ENCODE results near the gene HOXC9.

HOXC9 gene

GRCh38 chr12:54015018-54015931 lies 15.3 kb downstream of the HOXC9 start:
- no peak for DNase-seq (ENCODE audit: low read depth)

GRCh38 chr12:54016051-54016450 lies 16.1 kb downstream of the HOXC9 start:
- DNase-seq (ENCODE audit: low read depth): no peak

- no peak for DNase-seq (ENCODE audit: low read depth)
Observed at GRCh38 chr12:54016478-54016964, 16.6 kb downstream of the HOXC9 start.

- DNase-seq (ENCODE audit: low read depth): no peak
Observed at GRCh38 chr12:54017027-54017788, 17.2 kb downstream of the HOXC9 start.

GRCh38 chr12:54017878-54018467 lies 18.0 kb downstream of the HOXC9 start:
- DNase-seq (ENCODE audit: low read depth): peak; percentile 55

DNA sequence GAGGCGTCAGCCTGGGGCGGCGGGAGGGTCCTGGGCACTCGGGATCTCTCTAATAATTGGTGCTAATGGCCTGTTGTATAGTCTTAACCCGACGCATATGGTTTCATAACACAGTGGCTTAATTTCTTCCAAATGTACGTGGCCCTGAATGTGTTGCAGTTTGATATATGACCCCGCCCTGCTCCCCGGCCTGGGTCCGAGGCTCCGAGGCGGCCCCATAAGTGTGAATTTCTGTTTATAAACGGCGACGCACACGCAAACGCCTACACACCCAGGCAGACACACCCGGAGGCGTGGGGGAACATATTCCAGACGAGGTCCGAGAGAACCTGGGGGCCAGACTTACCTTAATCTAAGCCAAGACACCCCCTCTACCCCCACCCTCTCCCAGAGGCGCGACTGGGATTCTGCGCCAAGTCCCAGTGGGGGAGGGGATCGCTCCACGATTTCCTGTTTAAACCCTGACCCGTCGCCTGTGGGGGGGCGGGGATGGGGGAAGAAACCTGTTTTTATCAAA lies 18.6 kb downstream of the HOXC9 start:
- DNase-seq (ENCODE audit: low read depth): no peak

DNA sequence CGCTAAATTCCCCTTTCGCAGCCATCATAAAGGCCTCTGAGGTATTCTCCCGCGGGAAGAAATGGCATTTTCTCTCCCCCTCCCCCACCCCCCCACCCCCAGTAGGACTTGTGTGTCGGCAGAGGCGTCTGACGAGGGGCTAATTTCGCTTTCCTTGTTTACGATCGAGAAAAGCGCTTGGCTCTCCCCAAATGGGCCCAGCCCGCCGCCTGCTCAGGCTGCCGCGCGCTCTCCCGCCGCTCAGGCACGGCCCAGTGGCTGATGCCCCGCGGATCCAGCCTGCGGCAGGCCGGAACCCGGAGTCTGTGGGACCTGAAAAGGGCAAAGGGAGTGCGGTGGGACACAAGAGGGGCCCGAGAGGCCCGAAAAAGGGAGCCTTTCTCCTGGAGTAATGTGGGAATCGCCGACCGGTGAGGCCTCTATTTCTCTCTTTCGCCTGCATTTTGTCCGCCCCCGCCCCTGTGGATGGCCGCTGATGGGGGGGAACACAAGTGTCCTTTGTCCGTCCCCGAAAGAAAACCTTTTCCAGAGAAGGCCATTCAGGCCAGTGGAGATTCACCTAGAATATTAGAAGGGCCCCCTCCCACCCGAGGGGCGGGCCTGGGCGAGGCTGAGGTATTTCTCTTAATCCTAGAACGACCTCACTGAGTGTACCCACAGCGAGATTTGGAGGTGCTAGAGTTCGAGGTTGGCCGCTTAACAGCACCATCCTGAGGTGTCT lies 19.3 kb downstream of the HOXC9 start:
- DNase-seq (ENCODE audit: low read depth): no peak

- DNase-seq (ENCODE audit: low read depth): no peak
Observed at GRCh38 chr12:54019924-54020590, 20.1 kb downstream of the HOXC9 start.

- DNase-seq (ENCODE audit: low read depth): no peak
Observed at GRCh38 chr12:54020591-54021405, 20.8 kb downstream of the HOXC9 start.

DNA sequence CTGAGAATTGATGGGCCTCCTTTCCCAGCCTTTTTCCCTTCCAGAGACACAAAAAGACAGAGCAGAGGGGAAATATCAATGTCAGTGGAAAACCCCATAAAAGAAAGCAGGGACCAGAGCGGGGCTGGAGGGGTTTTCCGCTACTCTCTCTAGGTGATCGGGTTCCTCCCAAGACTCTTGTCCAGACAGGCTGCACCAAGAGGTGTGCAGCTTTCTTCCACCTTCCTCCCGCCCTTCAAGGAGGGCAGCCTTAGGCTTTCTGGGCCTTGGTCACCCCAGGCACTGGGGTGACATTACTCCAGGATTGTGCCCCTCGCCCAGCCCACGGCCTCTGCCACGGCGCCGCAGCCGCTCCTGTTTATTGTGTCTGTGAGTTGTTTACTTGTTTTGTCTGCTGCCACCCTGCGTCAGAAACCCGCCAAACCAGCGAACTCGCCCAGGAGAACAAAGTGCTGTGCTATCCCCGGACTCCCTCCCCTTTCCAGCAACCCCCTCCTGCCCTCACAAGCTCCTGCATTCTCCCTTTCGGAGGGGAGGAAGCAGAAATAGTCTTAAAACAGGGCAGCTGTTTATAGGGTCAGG lies 21.6 kb downstream of the HOXC9 start:
- no peak for DNase-seq (ENCODE audit: low read depth)

- no peak for DNase-seq (ENCODE audit: low read depth)
Observed at GRCh38 chr12:54022960-54023884, 23.3 kb downstream of the HOXC9 start.

- DNase-seq (ENCODE audit: low read depth): no peak
Observed at GRCh38 chr12:54024127-54024526, 24.2 kb downstream of the HOXC9 start.

GRCh38 chr12:54024581-54025305 lies 24.8 kb downstream of the HOXC9 start:
- DNase-seq (ENCODE audit: low read depth): no peak

GRCh38 chr12:54025499-54026405 lies 25.8 kb downstream of the HOXC9 start:
- DNase-seq (ENCODE audit: low read depth): no peak

- DNase-seq (ENCODE audit: low read depth): no peak
Observed at GRCh38 chr12:54026640-54027441, 26.9 kb downstream of the HOXC9 start.

- DNase-seq (ENCODE audit: low read depth): no peak
Observed at GRCh38 chr12:54027442-54027786, 27.5 kb downstream of the HOXC9 start.

Data from T follicular helper cell (primary cell).